GDM1 (cell line): ENCODE measurements around the gene DERL2.

Experiments
- DNase-seq: peaks from one replicate; lab custom pipeline; 2025; lab: John Stamatoyannopoulos, UW

Gene DERL2

DNA sequence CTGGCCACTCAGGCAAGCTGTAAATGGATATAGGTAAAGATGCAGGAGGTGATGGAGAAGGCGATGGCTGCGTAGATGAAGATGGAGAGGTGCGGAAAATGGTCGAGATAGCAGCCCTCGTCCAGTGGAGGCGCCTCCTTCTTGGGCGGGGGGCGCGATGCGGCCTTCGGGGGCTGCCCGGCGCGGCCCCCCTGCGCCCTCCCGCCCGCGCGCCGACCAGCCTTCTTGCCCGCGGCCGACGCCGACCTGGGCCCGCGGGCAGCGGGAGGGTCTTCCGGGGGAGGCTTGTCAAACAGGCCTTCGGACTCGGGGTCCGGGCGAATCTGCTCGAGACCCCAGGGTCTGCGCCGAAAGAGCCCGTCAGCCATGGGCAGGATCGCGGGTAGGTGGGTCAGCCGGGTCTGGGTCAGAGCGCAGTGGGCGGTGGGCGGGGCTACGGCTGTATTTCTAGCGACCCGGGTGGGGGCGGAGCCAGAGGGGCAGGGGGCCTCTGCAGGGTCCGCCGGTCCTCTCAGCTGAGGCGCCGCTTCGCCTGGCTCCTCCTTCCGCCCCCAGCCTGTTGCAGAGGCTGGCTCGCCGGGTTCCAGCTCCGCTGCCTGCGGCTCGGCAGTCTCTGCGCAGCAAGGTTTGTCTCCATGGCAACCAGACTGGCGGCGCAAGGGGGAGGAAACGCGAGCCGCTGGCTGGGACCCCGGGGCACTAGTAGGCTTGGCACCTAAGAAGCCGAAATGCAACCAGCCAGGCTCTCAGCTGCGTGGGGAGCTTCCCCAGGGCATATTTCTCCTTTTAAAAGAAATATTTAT is 14.8 kb upstream of the DERL2 start:
- DNase-seq, result no peak

- no peak for DNase-seq
Observed at GRCh38 chr17:5500247-5500588, 14.2 kb upstream of the DERL2 start.

GRCh38 chr17:5499476-5500231 is 13.7 kb upstream of the DERL2 start:
- DNase-seq, result no peak

DNA sequence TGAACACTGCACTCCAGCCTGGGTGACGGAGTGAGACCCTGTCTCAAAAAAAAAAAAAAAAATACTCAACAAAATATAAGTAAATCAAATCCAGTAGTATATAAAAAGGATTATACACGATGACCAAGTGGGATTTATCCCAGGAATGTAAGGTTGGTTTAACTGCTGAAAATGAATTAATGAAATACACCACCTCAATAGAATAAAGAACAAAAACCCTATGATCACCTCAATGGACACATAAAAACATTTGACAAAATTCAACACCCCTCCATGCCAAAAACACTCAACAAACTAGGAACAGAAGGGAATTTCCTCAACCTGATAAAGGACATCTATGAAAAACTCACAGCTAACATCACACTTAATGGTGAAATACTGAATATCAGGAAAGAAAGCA is 7.0 kb upstream of the DERL2 start:
- no peak for DNase-seq

DNA sequence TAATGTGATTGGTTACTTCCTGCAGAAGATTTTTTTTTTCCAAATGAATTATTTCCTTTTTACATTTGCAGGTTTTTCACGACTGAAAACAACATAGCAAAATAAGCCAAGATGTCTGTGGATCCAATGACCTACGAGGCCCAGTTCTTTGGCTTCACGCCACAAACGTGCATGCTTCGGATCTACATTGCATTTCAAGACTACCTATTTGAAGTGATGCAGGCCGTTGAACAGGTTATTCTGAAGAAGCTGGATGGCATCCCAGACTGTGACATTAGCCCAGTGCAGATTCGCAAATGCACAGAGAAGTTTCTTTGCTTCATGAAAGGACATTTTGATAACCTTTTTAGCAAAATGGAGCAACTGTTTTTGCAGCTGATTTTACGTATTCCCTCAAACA is 2.8 kb upstream of the DERL2 start:
- no peak for DNase-seq

DNA sequence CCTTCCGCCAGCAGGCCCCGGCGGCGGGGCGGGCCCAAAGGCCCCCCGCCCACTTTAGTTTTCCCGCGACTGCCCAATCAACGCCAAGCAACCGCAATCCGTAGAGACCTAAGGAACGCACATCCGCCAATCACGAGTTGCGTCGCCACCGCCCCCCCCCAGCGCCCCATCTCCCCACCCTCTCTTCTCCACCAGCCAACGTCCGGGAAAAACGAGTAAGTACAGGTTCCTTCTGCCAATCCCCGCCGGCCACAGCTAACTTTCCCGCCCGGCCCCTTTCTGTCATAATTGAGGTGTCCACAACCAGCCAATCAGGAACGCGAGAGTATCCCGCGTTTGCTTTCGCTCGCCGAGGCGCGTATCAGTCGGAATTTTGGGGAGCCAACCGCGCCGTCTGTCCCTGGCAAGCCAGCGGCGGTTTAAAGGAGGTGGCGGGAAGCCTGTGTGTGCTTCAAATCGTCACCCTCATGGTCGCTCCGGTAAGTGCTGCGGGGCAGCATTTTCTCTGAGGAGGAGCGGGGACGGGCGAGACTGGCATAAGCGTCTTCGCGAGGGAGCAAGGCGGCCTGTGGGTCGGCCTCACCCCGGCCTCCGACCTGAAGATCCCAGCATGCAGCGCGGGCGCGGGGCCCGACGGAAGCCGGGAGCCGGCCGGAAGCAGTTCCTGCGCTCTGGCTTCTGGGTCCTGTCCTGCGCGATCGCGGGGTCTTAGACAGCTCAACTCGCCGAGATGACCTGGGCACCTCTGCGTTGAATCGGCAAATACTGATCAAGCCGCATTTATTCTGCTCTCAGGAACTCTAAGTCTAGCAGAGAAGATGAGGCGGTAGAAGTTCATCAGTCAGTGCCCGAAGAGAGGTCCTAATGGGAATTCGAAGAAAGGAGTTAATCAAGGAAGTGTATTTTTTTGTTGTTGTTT is 487 bp upstream of the DERL2 start, which contains the start of gene MIS12:
TSS of gene MIS12 (plus strand) at position 361 of the 919 bp plus-strand sequence. CDS start 2,297 bp downstream, outside the sequence.
- DNase-seq, result peak; percentile 97

GRCh38 chr17:5481451-5481850 is 4.5 kb downstream of the DERL2 start:
- DNase-seq, result no peak

DNA sequence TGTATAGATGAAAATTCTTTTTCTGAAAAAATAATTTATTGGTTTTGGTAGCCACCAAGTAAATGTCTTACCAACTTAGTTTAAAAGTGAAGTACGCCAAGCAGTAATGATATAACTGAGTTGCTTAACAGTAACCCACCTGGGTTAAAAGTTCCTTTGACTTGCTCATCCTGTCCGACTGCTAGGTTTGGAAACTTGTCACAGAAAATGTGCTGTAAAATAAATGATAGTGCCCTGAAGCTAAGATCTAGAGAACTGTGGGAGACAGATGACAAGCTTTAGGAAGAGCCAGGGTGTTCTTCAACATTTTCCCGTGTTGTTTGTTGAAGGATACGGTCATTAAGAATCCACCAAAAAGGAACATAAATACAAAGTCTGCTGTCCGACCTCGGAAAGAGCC is 5.0 kb downstream of the DERL2 start:
- DNase-seq, result no peak

DNA sequence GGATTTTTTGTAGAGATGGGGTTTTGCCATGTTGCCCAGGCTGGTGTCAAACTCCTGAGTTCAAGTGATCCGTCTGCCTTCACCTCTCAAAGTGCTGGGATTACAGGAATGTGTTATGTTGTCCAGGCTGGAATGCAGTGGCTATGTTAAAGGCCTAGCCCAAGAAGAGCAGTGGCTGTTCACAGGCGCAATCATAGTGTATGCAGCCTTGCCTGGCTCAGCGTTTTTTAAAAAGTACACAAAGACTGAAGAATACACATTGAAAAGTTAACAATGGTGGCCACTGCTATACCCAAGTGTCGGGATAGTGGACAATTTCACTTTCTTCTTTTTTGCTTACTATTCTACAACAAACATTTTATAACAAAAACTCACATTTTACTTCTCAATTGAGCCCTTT is 7.0 kb downstream of the DERL2 start:
- no peak for DNase-seq

- DNase-seq, result no peak
Observed at GRCh38 chr17:5473906-5474305, 12.1 kb downstream of the DERL2 start.

GRCh38 chr17:5472511-5472910 is 13.5 kb downstream of the DERL2 start:
- no peak for DNase-seq

DNA sequence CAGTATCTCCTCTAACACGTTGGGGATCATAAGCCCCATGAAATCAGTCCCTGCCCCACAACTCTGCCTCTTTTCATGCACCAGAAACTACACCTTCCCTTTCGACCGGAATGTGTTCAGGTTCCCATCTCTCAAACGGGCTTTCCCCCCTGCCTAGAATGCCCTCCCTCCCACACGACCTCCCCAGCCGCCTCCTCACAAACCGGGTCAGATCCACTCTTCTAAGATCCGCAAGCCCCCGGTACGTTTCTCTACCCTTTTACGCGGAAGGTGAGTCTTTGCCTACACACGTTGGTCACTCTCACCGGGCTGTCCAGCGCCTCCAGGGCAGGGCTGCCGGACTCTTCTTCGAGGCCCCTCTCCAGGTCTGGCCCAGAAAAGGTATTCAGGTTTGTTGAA is 17.9 kb downstream of the DERL2 start:
- no peak for DNase-seq

DNA sequence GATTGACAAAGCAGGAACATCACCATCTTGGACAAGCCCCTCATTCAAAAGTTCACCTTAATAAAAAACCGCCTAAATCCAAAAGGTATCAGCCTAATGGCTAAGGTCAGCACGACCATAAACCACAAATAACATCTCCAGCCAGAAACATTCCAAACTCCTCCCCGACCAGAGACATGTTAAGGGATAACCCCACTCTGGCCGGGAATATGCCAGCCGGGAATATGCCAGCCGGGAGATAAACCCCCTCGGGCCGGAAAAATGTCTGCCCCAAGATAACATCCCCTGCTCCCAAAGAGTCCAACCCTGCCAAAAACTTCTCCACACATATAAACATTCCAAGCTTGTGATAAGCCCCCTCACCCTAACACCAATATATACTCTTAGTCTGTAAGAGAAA is 18.6 kb downstream of the DERL2 start:
- DNase-seq, result no peak

DNA sequence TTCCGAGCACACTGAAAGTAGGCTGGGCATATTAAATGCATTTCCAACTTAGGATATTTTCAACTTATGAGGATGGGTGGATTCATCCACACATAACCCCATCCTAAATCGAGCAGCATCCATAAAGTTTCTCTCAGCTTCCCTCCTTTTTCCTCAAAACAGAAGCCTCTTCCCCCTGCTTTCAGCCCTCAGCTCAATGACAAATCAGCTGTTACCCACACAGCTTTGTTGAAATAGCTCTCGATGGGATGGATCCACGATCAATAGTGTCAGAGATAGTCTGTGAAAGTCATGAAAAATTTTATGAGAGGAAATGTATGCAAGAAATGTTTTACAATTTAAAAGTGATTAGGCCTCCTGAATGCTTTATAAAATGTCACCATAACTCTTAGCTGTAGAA is 19.7 kb downstream of the DERL2 start:
- DNase-seq, result no peak

GRCh38 chr17:5464717-5465507 is 21.1 kb downstream of the DERL2 start:
- no peak for DNase-seq

DNA sequence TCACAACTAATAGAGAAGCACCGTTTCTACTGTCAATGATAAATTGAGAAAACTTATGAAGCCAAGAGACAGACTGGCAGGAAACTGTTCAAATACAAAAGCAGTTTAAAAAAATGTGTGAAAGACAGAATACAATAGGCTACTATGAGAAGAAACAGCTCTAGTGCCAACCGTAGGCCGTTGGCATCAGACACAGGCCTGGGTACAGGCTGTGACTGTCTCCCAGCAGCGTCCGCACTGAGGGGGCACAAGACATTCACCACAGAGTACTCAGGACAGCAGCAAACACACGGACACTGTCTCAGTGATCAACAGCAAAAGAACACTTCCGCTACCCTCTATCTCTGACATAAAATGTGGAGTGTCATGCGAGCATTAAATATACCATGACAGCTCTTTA is 39.2 kb downstream of the DERL2 start:
- DNase-seq, result no peak

- no peak for DNase-seq
Observed at GRCh38 chr17:5444209-5444608, 41.8 kb downstream of the DERL2 start.

GRCh38 chr17:5443728-5444127 is 42.2 kb downstream of the DERL2 start:
- no peak for DNase-seq

DNA sequence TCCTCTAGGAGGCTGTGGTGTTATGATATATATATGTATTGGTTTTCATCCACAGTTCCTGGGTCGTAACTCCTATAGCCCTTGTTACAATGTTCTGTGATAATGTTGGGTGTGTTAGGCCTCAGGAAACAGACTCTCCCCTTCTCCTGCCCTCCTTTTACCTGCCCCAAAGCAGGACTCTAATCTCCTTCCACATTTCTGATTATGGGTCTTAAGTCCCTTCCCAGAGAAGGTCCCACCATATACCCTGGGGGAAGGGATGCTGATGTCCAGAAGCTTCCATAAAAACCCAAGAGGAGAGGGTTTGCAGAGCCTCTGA is 46.6 kb downstream of the DERL2 start:
- no peak for DNase-seq

DNA sequence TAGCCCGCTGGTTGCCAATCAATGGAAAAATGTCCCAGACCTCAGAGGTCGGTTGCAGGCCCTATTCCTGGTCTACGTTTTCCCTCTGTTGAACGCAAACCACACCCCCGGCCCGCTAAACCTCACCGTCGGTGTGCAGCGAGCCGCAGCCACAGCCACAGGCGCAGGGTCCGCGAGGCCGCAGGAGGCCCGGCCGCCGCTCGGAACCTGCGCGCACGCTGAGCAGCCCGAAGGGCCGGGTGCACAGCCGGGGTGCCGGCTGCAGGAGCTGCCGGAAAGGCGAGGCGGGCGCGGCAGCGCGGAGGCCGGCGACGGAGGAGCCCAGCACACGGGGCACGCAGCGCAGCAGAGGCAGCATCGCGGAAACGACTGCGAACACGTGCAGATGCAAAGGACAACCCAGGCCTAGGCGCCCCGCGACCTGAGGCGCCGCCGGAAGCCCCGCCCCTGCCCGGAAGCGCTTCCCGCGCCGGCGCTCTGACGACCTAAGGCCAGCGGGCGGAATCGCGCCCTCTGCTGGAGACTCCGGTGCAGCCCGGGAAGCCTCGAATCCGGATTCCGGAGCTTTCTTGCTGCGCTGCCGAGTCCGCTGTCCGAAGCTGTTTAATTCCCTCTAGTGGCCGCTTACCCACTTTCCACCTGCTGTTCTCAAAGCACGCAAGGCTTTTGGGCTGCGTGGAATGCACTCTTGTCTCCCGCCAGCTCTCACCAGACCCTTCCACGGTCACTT is 47.1 kb downstream of the DERL2 start, which contains the start of gene C1QBP:
TSS of gene C1QBP (minus strand) at position 440 of the 730 bp plus-strand sequence. CDS start at position 358, 82 bp downstream.
- peak; percentile 89 for DNase-seq

DNA sequence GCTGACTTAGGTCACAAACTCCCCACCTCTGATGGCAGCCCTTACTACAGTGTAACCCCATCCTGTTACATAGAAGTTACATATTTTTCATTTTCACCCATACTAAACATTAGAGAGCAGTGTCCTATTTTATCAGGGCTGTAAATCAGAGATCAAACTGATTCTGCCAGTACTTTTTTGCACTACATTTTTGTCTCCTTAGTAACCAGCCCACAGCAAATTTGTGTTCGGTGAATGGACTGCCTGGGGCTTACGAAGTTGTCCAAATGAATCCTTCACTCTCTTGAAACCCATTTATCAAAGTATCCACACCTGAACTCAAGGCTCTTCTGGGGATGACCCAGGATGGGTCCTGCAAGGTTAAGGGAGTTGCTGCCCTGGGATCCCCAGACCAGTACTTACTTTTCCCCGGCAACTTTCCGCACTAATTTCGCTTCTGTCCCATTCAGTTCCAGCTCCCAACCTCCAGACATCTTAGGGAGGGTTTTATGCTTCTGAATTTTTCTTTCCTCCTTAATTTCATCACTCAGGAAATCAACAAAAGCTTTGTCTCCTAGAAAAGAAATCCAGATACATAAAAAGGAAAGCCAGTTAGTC is 48.2 kb downstream of the DERL2 start:
- DNase-seq, result no peak
